Activated naive CD4-positive, alpha-beta T cell treated with anti-CD3 and anti-CD28 coated beads, Interleukin-2, amount 50 U/mL, for 16 hours (primary cell): Measurements from ENCODE around the gene PTPRN2.
"Not testable (repeated sequence)": the region's sequence is repeated elsewhere in the genome, so short reads cannot be mapped to it uniquely, and the experiment has no call there.

ENCODE experiments used
- DNase-seq: peaks from one replicate; pipeline ENCODE4 v3.0.0-alpha.2; 2020

Gene PTPRN2

GRCh38 chr7:158358926-158359645 is 228.5 kb downstream of the PTPRN2 start:
- no peak for DNase-seq

GRCh38 chr7:158357898-158358821 is 229.5 kb downstream of the PTPRN2 start:
- no peak for DNase-seq

- no peak for DNase-seq
Observed at GRCh38 chr7:158357106-158357897, 230.3 kb downstream of the PTPRN2 start.

GRCh38 chr7:158356454-158356853 is 231.2 kb downstream of the PTPRN2 start:
- no peak for DNase-seq

- no peak for DNase-seq
Observed at GRCh38 chr7:158355456-158356065, 232.1 kb downstream of the PTPRN2 start.

- DNase-seq: no peak
Observed at GRCh38 chr7:158354861-158355260, 232.8 kb downstream of the PTPRN2 start.

- DNase-seq: no peak
Observed at GRCh38 chr7:158353606-158354570, 233.7 kb downstream of the PTPRN2 start.

- DNase-seq: not testable (repeated sequence)
Observed at GRCh38 chr7:158351899-158352729, 235.5 kb downstream of the PTPRN2 start.

GRCh38 chr7:158351481-158351880 is 236.1 kb downstream of the PTPRN2 start:
- no peak for DNase-seq

GRCh38 chr7:158351051-158351450 is 236.6 kb downstream of the PTPRN2 start:
- no peak for DNase-seq

- no peak for DNase-seq
Observed at GRCh38 chr7:158350166-158350900, 237.3 kb downstream of the PTPRN2 start.

GRCh38 chr7:158348446-158348845 is 239.2 kb downstream of the PTPRN2 start:
- DNase-seq: no peak

GRCh38 chr7:158348039-158348438 is 239.6 kb downstream of the PTPRN2 start:
- not testable (repeated sequence) for DNase-seq

GRCh38 chr7:158345731-158346130 is 241.9 kb downstream of the PTPRN2 start:
- no peak for DNase-seq

- no peak for DNase-seq
Observed at GRCh38 chr7:158344706-158345300, 242.8 kb downstream of the PTPRN2 start.

GRCh38 chr7:158343936-158344455 is 243.6 kb downstream of the PTPRN2 start:
- DNase-seq: no peak

GRCh38 chr7:158343526-158343925 is 244.1 kb downstream of the PTPRN2 start:
- no peak for DNase-seq

- not testable (repeated sequence) for DNase-seq
Observed at GRCh38 chr7:158341097-158341496, 246.5 kb downstream of the PTPRN2 start.

- not testable (repeated sequence) for DNase-seq
Observed at GRCh38 chr7:158336952-158337351, 250.7 kb downstream of the PTPRN2 start.
